ENCODE measurements around the gene RBM20. TPM values are rescaled to one million over a fixed set of nuclear protein-coding genes. Genes with fewer than 3 reads are reported as not detected.
"Not testable (repeated sequence)": the region's sequence is repeated elsewhere in the genome, so short reads cannot be mapped to it uniquely, and the experiment has no call there.

RBM20 gene
- total RNA-seq, 1 donor from 2014 or later, result 0.32 TPM

DNA sequence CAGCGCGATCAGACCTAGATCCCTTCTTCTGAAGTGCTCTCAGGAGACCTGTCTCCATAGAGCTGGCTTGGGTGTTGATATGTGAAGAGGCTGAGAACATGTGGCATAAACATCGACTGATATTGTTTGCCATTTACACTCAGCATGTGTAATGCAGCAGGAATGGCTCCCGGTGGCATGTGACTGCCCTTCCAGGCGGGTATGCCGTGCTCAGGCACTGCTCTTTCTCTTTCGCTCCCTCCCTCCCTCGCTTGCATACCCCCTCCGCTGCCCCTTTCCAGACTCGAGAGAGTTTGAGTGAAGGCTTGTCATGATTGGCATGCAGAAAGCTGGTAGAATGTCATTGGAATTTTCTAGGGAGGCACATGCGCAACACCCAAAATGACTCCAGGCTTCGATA lies 120.2 kb downstream of the RBM20 start:
- no peak overlapping the region for H3K4me3 Mint-ChIP-seq
- peaks cover 4% of the 10 kb centered on the region for H3F3A ChIP-seq (ENCODE audit: low read depth)
- no peak overlapping the region for H3K27ac Mint-ChIP-seq
- peaks cover 7% of the 10 kb centered on the region for H3K9me3 Mint-ChIP-seq
- no peak for DNase-seq (ENCODE audit: low spot score)
- peaks cover 3% of the 10 kb centered on the region for H3K36me3 Mint-ChIP-seq
- H3K4me1 ChIP-seq, result peaks cover 10% of the 10 kb centered on the region
- H3K4me2 ChIP-seq, result no peak overlapping the region
- H3K27me3 ChIP-seq, result no peaks in the 10 kb centered on the region
- H3K79me2 ChIP-seq (ENCODE audit: low read depth), result no peaks in the 10 kb centered on the region
- no peak overlapping the region for H3K9ac ChIP-seq
- TF ChIP-seq EZH2phosphoT487 (IDR thresholded peaks at IDR 0.05) (no peak), EZH2 (IDR thresholded peaks at IDR 0.05) (no peak)
- TF ChIP-seq, protein P1, sequence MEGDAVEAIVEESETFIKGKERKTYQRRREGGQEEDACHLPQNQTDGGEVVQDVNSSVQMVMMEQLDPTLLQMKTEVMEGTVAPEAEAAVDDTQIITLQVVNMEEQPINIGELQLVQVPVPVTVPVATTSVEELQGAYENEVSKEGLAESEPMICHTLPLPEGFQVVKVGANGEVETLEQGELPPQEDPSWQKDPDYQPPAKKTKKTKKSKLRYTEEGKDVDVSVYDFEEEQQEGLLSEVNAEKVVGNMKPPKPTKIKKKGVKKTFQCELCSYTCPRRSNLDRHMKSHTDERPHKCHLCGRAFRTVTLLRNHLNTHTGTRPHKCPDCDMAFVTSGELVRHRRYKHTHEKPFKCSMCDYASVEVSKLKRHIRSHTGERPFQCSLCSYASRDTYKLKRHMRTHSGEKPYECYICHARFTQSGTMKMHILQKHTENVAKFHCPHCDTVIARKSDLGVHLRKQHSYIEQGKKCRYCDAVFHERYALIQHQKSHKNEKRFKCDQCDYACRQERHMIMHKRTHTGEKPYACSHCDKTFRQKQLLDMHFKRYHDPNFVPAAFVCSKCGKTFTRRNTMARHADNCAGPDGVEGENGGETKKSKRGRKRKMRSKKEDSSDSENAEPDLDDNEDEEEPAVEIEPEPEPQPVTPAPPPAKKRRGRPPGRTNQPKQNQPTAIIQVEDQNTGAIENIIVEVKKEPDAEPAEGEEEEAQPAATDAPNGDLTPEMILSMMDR (IDR thresholded peaks at IDR 0.05), result no peak
- no peaks in the 10 kb centered on the region for H3K9me3 ChIP-seq (ENCODE audit: low read depth)
- H3K4me1 Mint-ChIP-seq, result peaks cover 30% of the 10 kb centered on the region
- no peak overlapping the region for H3K4me3 ChIP-seq
- no peak overlapping the region for H3K27ac ChIP-seq
- H4K20me1 ChIP-seq (ENCODE audit: low read depth), result no peaks in the 10 kb centered on the region
- peaks cover 3% of the 10 kb centered on the region for H3K27me3 Mint-ChIP-seq (ENCODE audit: insufficient read depth, low read depth)
- H2AFZ ChIP-seq (replicated peaks), result no peak overlapping the region
- no peaks in the 10 kb centered on the region for H3K36me3 ChIP-seq

DNA sequence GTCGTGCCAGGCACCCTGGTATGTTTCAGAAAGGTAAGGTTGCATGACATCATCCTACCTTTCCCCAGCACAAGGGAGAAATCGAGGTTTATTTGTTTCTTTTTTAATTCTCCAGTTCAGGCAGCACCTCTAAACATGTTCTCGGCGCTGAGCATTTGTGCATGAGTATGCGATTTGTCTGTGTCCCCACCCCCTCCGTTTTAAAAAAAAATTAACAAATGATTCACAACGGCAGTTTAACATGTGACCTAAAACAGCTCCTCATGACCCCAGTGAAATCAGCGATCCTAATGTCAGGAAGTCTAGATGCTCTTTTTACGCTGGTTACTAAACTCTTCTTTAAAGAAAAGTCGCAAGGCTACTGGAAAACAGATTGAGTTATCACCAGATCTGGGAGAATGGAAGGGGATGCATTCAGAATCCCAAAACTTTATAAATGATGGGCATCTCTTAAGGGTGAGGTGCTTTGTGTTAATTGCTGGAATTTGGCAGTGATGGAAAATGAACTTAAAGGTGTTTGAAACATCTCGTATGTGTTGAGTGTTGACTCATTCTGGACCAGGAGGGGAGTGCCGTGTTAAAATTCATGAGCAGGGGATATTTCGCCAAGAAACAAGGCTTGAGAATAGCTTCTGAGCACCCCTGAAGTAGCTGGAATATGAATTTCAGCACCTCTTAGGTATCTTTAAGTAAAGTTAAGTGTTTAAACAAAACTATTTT lies 120.8 kb downstream of the RBM20 start:
- Mint-ChIP-seq H3K27ac (no peak overlapping the region), H3K27me3 (ENCODE audit: insufficient read depth, low read depth) (peaks cover 3% of the 10 kb centered on the region), H3K36me3 (peaks cover 3% of the 10 kb centered on the region), H3K4me1 (peaks cover 28% of the 10 kb centered on the region), H3K4me3 (no peak overlapping the region), H3K9me3 (peaks cover 7% of the 10 kb centered on the region)
- Histone ChIP-seq H3K4me2 (no peak overlapping the region), H3K27ac (no peak overlapping the region), H3K36me3 (no peaks in the 10 kb centered on the region), H3K4me1 (peaks cover 5% of the 10 kb centered on the region), H3K9me3 (ENCODE audit: low read depth) (no peaks in the 10 kb centered on the region), H3K4me3 (no peak overlapping the region), H4K20me1 (ENCODE audit: low read depth) (no peaks in the 10 kb centered on the region), H3K27me3 (no peaks in the 10 kb centered on the region), H2AFZ (replicated peaks) (no peak overlapping the region), H3K79me2 (ENCODE audit: low read depth) (no peaks in the 10 kb centered on the region), H3F3A (ENCODE audit: low read depth) (no peaks in the 10 kb centered on the region), H3K9ac (no peak overlapping the region)
- TF ChIP-seq EZH2 (IDR thresholded peaks at IDR 0.05) (no peak), EZH2phosphoT487 (IDR thresholded peaks at IDR 0.05) (no peak)
- TF ChIP-seq, protein P1 (IDR thresholded peaks at IDR 0.05), result no peak
- no peak for DNase-seq (ENCODE audit: low spot score)

DNA sequence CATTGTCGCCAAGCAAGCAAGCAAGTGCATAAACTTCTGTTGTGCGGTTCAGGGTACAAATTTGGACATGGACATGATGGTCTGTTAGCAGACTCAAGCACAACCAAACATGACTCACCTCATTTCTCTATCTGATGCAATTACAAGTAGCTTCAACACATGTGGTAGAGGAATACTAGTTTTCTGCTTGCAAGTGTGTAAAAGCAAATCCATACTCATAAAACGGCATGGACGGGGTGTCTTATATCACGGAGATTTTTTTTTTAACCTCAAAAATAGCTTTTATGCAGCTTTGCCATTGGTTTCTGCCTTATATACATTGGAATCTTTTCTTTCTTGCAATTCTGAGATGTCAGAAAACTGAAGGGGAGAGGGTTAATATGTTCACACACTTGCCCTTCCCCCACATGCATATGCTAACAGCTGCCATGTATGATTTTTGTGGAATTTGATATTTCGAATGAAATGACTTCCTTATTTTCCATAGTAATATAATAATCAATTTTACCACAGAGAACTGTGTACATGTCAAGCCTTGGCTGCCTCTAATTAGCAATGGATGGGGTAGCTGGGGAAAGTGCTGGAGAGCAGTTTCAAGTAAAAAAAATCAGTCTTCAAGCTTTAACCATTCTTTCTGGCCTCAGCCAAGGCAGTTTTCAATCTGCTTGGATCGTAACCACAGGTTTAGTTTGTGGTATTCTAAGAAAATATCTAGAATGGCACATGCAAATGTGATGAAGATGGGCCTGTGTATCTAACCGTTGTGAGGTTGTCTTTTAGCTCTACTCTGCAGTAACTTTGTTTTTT lies 121.6 kb downstream of the RBM20 start:
- no peak for DNase-seq (ENCODE audit: low spot score)
- H3K4me1 ChIP-seq, result peaks cover 5% of the 10 kb centered on the region
- Mint-ChIP-seq H3K36me3 (peaks cover 3% of the 10 kb centered on the region), H3K4me3 (no peak overlapping the region), H3K27ac (peak overlapping the region; percentile 90), H3K9me3 (peaks cover 7% of the 10 kb centered on the region), H3K4me1 (peaks cover 26% of the 10 kb centered on the region), H3K27me3 (ENCODE audit: insufficient read depth, low read depth) (peaks cover 3% of the 10 kb centered on the region)
- no peaks in the 10 kb centered on the region for H3F3A ChIP-seq (ENCODE audit: low read depth)
- no peaks in the 10 kb centered on the region for H4K20me1 ChIP-seq (ENCODE audit: low read depth)
- TF ChIP-seq EZH2phosphoT487 (IDR thresholded peaks at IDR 0.05), result no peak
- no peak for TF ChIP-seq EZH2 (IDR thresholded peaks at IDR 0.05)
- H3K9me3 ChIP-seq (ENCODE audit: low read depth), result no peaks in the 10 kb centered on the region
- no peak overlapping the region for H2AFZ ChIP-seq (replicated peaks)
- H3K4me3 ChIP-seq, result no peak overlapping the region
- no peaks in the 10 kb centered on the region for H3K79me2 ChIP-seq (ENCODE audit: low read depth)
- H3K27me3 ChIP-seq, result no peaks in the 10 kb centered on the region
- no peak overlapping the region for H3K27ac ChIP-seq
- H3K9ac ChIP-seq, result no peak overlapping the region
- no peaks in the 10 kb centered on the region for H3K36me3 ChIP-seq
- H3K4me2 ChIP-seq, result peak overlapping the region; percentile 34

DNA sequence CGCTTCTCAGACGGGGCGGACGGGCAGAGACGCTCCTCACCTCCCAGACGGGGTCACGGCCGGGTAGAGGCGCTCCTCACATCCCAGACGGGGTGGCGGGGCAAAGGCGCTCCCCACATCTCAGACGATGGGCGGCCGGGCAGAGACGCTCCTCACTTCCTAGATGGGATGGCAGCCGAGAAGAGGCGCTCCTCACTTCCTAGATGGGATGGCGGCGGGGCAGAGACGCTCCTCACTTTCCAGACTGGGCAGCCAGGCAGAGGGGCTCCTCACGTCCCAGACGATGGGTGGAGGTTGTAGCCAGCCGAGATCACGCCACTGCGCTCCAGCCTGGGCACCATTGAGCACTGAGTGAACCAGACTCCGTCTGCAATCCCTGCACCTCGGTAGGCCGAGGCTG lies 123.5 kb downstream of the RBM20 start:
- not testable (repeated sequence) for H3K9me3 ChIP-seq (ENCODE audit: low read depth); H3K27ac Mint-ChIP-seq; H3K9ac ChIP-seq; H4K20me1 ChIP-seq (ENCODE audit: low read depth); DNase-seq (ENCODE audit: low spot score); H3K79me2 ChIP-seq (ENCODE audit: low read depth); H3K27me3 Mint-ChIP-seq (ENCODE audit: insufficient read depth, low read depth); H3K36me3 Mint-ChIP-seq; H3K4me3 Mint-ChIP-seq; H3K4me2 ChIP-seq; H3K27ac ChIP-seq; H2AFZ ChIP-seq (replicated peaks); H3K36me3 ChIP-seq; H3K27me3 ChIP-seq; H3K4me1 ChIP-seq; H3F3A ChIP-seq (ENCODE audit: low read depth); H3K9me3 Mint-ChIP-seq; H3K4me3 ChIP-seq
- H3K4me1 Mint-ChIP-seq, result peaks cover 23% of the 10 kb centered on the region

Data from neural progenitor cell (in vitro differentiated cells).